Measurements from ENCODE around the gene TEX2.
A peak's percentile ranks its signal among the peaks of the same experiment; 100 is the strongest.

TEX2 gene

GRCh38 chr17:64263000-64263766 lies at the start of gene TEX2:
Gene TEX2, minus strand, starts transcription at chr17:64263260. Its CDS starts 49,043 bp downstream, at chr17:64214217.
- H3K4me1 ChIP-seq (ENCODE audit: control insufficient read depth in 1 of 2, insufficient read depth in 2 of 2, low read length in 2 of 2) = peaks cover 6 to 21% of the 10 kb centered on the region in 2 donors
- no peaks in the 10 kb centered on the region for H3K27me3 ChIP-seq (ENCODE audit: low read depth, low read length)
- H3K27ac ChIP-seq (ENCODE audit: low read length) = peak within 1 kb of the TSS; percentile 64
- H3K9me3 ChIP-seq (ENCODE audit: control insufficient read depth in 1 of 2, low read length in 2 of 2) = no peaks in the 10 kb centered on the region
- no peaks in the 10 kb centered on the region for H3K36me3 ChIP-seq (ENCODE audit: control insufficient read depth in 1 of 2, insufficient read depth in 2 of 2, low read length in 2 of 2)
- peak within 1 kb of the TSS; percentile 91 to 93 for H3K4me3 ChIP-seq (ENCODE audit: low read depth in 1 of 2, low read length in 2 of 2)

GRCh38 chr17:64309710-64310109 lies 46.6 kb upstream of the TEX2 start:
- Histone ChIP-seq H3K27me3 (ENCODE audit: low read depth, low read length) (no peaks in the 10 kb centered on the region), H3K36me3 (ENCODE audit: control insufficient read depth in 1 of 2, insufficient read depth in 2 of 2, low read length in 2 of 2) (no peaks in the 10 kb centered on the region), H3K9me3 (ENCODE audit: control insufficient read depth in 1 of 2, low read length in 2 of 2) (no peaks in the 10 kb centered on the region), H3K27ac (ENCODE audit: low read length) (no peak overlapping the region), H3K4me3 (ENCODE audit: low read depth in 1 of 2, low read length in 2 of 2) (no peak overlapping the region), H3K4me1 (ENCODE audit: control insufficient read depth in 1 of 2, insufficient read depth in 2 of 2, low read length in 2 of 2) (no peaks in the 10 kb centered on the region)

GRCh38 chr17:64309021-64309420 lies 46.0 kb upstream of the TEX2 start:
- Histone ChIP-seq H3K9me3 (ENCODE audit: control insufficient read depth in 1 of 2, low read length in 2 of 2) (no peaks in the 10 kb centered on the region), H3K4me1 (ENCODE audit: control insufficient read depth in 1 of 2, insufficient read depth in 2 of 2, low read length in 2 of 2) (no peaks in the 10 kb centered on the region), H3K27me3 (ENCODE audit: low read depth, low read length) (no peaks in the 10 kb centered on the region), H3K36me3 (ENCODE audit: control insufficient read depth in 1 of 2, insufficient read depth in 2 of 2, low read length in 2 of 2) (no peaks in the 10 kb centered on the region), H3K27ac (ENCODE audit: low read length) (no peak overlapping the region), H3K4me3 (ENCODE audit: low read depth in 1 of 2, low read length in 2 of 2) (no peak overlapping the region)

- Histone ChIP-seq H3K4me1 (ENCODE audit: control insufficient read depth in 1 of 2, insufficient read depth in 2 of 2, low read length in 2 of 2) (no peaks in the 10 kb centered on the region), H3K27me3 (ENCODE audit: low read depth, low read length) (no peaks in the 10 kb centered on the region), H3K27ac (ENCODE audit: low read length) (no peak overlapping the region), H3K9me3 (ENCODE audit: control insufficient read depth in 1 of 2, low read length in 2 of 2) (no peaks in the 10 kb centered on the region), H3K4me3 (ENCODE audit: low read depth in 1 of 2, low read length in 2 of 2) (no peak overlapping the region), H3K36me3 (ENCODE audit: control insufficient read depth in 1 of 2, insufficient read depth in 2 of 2, low read length in 2 of 2) (no peaks in the 10 kb centered on the region)
These were observed 43.9 kb upstream of the TEX2 start for GRCh38 chr17:64306850-64307463.

GRCh38 chr17:64304551-64304950 lies 41.5 kb upstream of the TEX2 start:
- Histone ChIP-seq H3K4me3 (ENCODE audit: low read depth in 1 of 2, low read length in 2 of 2) (no peak overlapping the region), H3K36me3 (ENCODE audit: control insufficient read depth in 1 of 2, insufficient read depth in 2 of 2, low read length in 2 of 2) (no peaks in the 10 kb centered on the region), H3K4me1 (ENCODE audit: control insufficient read depth in 1 of 2, insufficient read depth in 2 of 2, low read length in 2 of 2) (peaks cover 0 to 11% of the 10 kb centered on the region in 2 donors), H3K27ac (ENCODE audit: low read length) (no peak overlapping the region), H3K27me3 (ENCODE audit: low read depth, low read length) (no peaks in the 10 kb centered on the region), H3K9me3 (ENCODE audit: control insufficient read depth in 1 of 2, low read length in 2 of 2) (no peaks in the 10 kb centered on the region)

GRCh38 chr17:64300699-64300965 lies 37.6 kb upstream of the TEX2 start:
- no peaks in the 10 kb centered on the region for H3K27me3 ChIP-seq (ENCODE audit: low read depth, low read length)

GRCh38 chr17:64297467-64298088 lies 34.5 kb upstream of the TEX2 start:
- H3K4me3 ChIP-seq (ENCODE audit: low read depth in 1 of 2, low read length in 2 of 2) = no peak overlapping the region
- no peaks in the 10 kb centered on the region for H3K36me3 ChIP-seq (ENCODE audit: control insufficient read depth in 1 of 2, insufficient read depth in 2 of 2, low read length in 2 of 2)
- H3K4me1 ChIP-seq (ENCODE audit: control insufficient read depth in 1 of 2, insufficient read depth in 2 of 2, low read length in 2 of 2) = peaks cover 0 to 13% of the 10 kb centered on the region in 2 donors
- H3K27ac ChIP-seq (ENCODE audit: low read length) = no peak overlapping the region
- H3K27me3 ChIP-seq (ENCODE audit: low read depth, low read length) = no peaks in the 10 kb centered on the region
- H3K9me3 ChIP-seq (ENCODE audit: control insufficient read depth in 1 of 2, low read length in 2 of 2) = no peaks in the 10 kb centered on the region

More at GRCh38 chr17:64300699-64300965, 37.6 kb upstream of the TEX2 start:
- H3K4me1 ChIP-seq (ENCODE audit: control insufficient read depth in 1 of 2, insufficient read depth in 2 of 2, low read length in 2 of 2) = peaks cover 0 to 13% of the 10 kb centered on the region in 2 donors
- H3K4me3 ChIP-seq (ENCODE audit: low read depth in 1 of 2, low read length in 2 of 2) = peak overlapping the region in 1 of 2 donors; percentile 24
- no peaks in the 10 kb centered on the region for H3K36me3 ChIP-seq (ENCODE audit: control insufficient read depth in 1 of 2, insufficient read depth in 2 of 2, low read length in 2 of 2)
- no peak overlapping the region for H3K27ac ChIP-seq (ENCODE audit: low read length)
- H3K9me3 ChIP-seq (ENCODE audit: control insufficient read depth in 1 of 2, low read length in 2 of 2) = no peaks in the 10 kb centered on the region

DNA sequence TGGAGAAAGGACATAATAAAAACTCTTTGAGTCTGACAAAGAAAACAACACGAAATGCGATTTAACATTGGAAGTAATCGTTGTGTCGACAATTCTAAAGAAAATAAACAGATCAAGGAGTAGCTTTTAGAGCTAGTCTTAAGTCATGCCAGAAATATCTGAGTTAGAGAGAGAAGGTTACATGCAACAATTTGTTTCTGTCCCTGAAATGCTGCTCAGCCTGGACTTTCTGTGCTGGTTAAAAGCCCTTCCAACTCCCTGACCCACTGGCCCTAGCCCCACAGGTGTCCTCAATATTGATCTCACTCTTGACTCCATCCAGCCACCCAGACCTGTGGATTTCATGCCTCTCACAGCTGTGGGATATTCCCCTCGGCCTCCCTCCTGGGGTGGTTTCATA lies 33.2 kb upstream of the TEX2 start:
- no peaks in the 10 kb centered on the region for H3K36me3 ChIP-seq (ENCODE audit: control insufficient read depth in 1 of 2, insufficient read depth in 2 of 2, low read length in 2 of 2)
- no peak overlapping the region for H3K27ac ChIP-seq (ENCODE audit: low read length)
- peaks cover 0 to 13% of the 10 kb centered on the region in 2 donors for H3K4me1 ChIP-seq (ENCODE audit: control insufficient read depth in 1 of 2, insufficient read depth in 2 of 2, low read length in 2 of 2)
- H3K4me3 ChIP-seq (ENCODE audit: low read depth in 1 of 2, low read length in 2 of 2) = no peak overlapping the region
- no peaks in the 10 kb centered on the region for H3K27me3 ChIP-seq (ENCODE audit: low read depth, low read length)
- peaks cover 0 to 4% of the 10 kb centered on the region in 2 donors for H3K9me3 ChIP-seq (ENCODE audit: control insufficient read depth in 1 of 2, low read length in 2 of 2)

DNA sequence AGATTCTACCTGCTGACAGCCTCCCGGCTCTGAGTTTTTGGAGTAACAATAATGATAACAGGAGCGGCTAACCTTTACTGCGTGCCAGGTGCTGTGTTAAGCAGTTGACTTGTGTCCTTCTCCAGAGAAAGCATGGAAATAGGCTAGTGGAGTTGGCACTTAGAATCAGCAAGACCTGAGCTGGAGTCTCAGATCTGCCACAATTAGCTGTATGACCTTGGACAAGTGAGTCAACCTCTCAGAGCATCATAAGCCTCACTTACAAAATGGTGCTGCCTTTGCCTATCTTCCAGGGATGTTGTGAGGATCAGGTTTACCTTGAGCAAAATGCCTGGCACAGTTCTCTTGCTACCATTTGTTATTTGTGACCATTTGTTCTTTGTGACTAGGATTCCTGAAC lies 32.1 kb upstream of the TEX2 start:
- H3K36me3 ChIP-seq (ENCODE audit: control insufficient read depth in 1 of 2, insufficient read depth in 2 of 2, low read length in 2 of 2) = no peaks in the 10 kb centered on the region
- no peaks in the 10 kb centered on the region for H3K27me3 ChIP-seq (ENCODE audit: low read depth, low read length)
- peaks cover 0 to 7% of the 10 kb centered on the region in 2 donors for H3K4me1 ChIP-seq (ENCODE audit: control insufficient read depth in 1 of 2, insufficient read depth in 2 of 2, low read length in 2 of 2)
- peaks cover 0 to 7% of the 10 kb centered on the region in 2 donors for H3K9me3 ChIP-seq (ENCODE audit: control insufficient read depth in 1 of 2, low read length in 2 of 2)
- H3K27ac ChIP-seq (ENCODE audit: low read length) = no peak overlapping the region
- H3K4me3 ChIP-seq (ENCODE audit: low read depth in 1 of 2, low read length in 2 of 2) = no peak overlapping the region

- Histone ChIP-seq H3K27me3 (ENCODE audit: low read depth, low read length) (no peaks in the 10 kb centered on the region), H3K4me1 (ENCODE audit: control insufficient read depth in 1 of 2, insufficient read depth in 2 of 2, low read length in 2 of 2) (no peaks in the 10 kb centered on the region), H3K36me3 (ENCODE audit: control insufficient read depth in 1 of 2, insufficient read depth in 2 of 2, low read length in 2 of 2) (no peaks in the 10 kb centered on the region), H3K27ac (ENCODE audit: low read length) (no peak overlapping the region), H3K4me3 (ENCODE audit: low read depth in 1 of 2, low read length in 2 of 2) (no peak overlapping the region), H3K9me3 (ENCODE audit: control insufficient read depth in 1 of 2, low read length in 2 of 2) (peaks cover 0 to 7% of the 10 kb centered on the region in 2 donors)
These were observed 28.3 kb upstream of the TEX2 start for GRCh38 chr17:64291268-64291851.

DNA sequence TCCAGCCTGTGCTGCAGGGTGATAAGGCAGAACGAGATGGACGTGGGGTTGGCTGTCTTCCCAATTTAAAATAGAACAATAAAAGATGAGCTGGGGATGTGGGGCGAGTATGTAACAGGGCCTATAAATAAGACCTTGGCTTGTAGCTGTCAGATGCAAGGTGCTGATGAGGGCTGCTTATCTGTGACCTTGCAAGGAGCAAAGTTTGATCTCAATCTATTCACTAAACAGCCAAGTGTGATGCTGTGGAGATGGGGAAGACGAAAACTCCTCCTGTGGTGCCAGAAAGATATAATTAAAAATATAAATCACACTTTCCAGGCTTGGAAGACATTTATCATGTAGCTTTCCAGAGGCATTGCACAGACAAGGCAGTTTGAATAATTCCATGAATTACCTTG lies 26.7 kb upstream of the TEX2 start:
- no peaks in the 10 kb centered on the region for H3K36me3 ChIP-seq (ENCODE audit: control insufficient read depth in 1 of 2, insufficient read depth in 2 of 2, low read length in 2 of 2)
- H3K27me3 ChIP-seq (ENCODE audit: low read depth, low read length) = no peaks in the 10 kb centered on the region
- peaks cover 0 to 7% of the 10 kb centered on the region in 2 donors for H3K9me3 ChIP-seq (ENCODE audit: control insufficient read depth in 1 of 2, low read length in 2 of 2)
- H3K4me3 ChIP-seq (ENCODE audit: low read depth in 1 of 2, low read length in 2 of 2) = no peak overlapping the region
- H3K27ac ChIP-seq (ENCODE audit: low read length) = no peak overlapping the region
- H3K4me1 ChIP-seq (ENCODE audit: control insufficient read depth in 1 of 2, insufficient read depth in 2 of 2, low read length in 2 of 2) = no peaks in the 10 kb centered on the region
